Suppressor macrophage treated with lipopolysaccharide for 4 hours (primary cell): ENCODE results near the gene LCAT.

Experiments used
- DNase-seq: peaks from one replicate; pipeline ENCODE4 v3.0.0-alpha.2; 2020

Gene LCAT

GRCh38 chr16:67909056-67909742 is 34.7 kb downstream of the LCAT start:
- no peak for DNase-seq

GRCh38 chr16:67907397-67908180 is 36.3 kb downstream of the LCAT start:
- DNase-seq: no peak

GRCh38 chr16:67902831-67903230 is 41.1 kb downstream of the LCAT start:
- no peak for DNase-seq

GRCh38 chr16:67901734-67902133 is 42.2 kb downstream of the LCAT start:
- DNase-seq: no peak

- DNase-seq: no peak
Observed at GRCh38 chr16:67897231-67897630, 46.7 kb downstream of the LCAT start.

- no peak for DNase-seq
Observed at GRCh38 chr16:67893743-67894399, 50.0 kb downstream of the LCAT start.

- DNase-seq: peak; percentile 98
Observed at GRCh38 chr16:67892899-67893742, 50.8 kb downstream of the LCAT start, which contains the start of gene PSKH1. TSS of gene PSKH1 (plus strand) at chr16:67893254. CDS start at chr16:67908750, 15,496 bp downstream.

GRCh38 chr16:67892375-67892774 is 51.5 kb downstream of the LCAT start:
- no peak for DNase-seq
